GM10266 (cell line): ENCODE data around the gene KDM4C.

Experiments
- DNase-seq: peaks from one replicate; pipeline ENCODE4 v3.0.0; 2012; ENCODE audit errors: extremely low spot score
- TF ChIP-seq, protein P1 (sequence below): IDR thresholded peaks from 2 replicates; pipeline ENCODE4 v1.5.1; 2012; ENCODE audit warnings: mild to moderate bottlenecking, low read depth; ENCODE audit not compliant: control insufficient read depth, insufficient read depth; ENCODE audit errors: missing control alignments

KDM4C gene

DNA sequence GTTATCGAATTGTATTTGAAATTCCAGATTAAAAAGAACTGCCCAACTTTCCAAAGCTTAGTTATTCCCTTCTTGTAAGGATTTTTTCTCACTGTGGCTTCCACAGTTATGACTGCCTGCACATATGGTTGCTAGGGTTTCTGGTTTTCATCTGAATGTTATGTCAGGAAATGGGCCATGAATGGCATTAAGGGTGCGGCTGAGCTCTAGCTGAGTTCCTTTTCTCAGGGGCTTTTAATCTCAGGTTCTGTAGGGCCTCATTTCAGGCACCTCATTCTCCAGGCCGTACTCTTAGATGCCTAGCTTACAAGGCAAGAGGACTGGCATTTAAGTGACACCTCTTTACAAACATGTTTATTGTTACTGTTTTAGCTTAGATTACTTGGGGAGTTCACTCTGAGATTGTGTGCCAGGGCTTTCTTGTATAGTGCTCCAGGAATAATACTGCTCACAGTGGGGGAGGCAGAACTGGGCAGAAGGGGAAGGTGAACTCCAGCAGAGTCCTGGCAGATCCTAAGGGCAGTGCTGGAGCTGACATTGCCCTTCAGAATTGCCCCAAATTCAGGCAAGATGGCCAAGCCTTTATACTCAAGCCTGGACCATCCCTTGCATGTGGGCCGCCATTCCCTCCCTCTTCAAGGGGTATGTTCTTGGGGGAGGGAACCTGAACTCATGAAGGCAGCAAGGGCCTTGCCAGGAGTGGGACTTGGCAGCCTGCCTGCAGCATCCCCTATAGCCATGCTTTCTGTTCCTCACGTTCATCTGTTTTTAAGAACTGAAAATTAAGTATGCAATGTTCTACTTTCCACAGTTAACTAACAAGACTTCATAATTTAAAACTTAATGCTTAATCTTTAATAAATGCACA, 111.5 kb downstream of the KDM4C start:
- TF ChIP-seq, protein P1, sequence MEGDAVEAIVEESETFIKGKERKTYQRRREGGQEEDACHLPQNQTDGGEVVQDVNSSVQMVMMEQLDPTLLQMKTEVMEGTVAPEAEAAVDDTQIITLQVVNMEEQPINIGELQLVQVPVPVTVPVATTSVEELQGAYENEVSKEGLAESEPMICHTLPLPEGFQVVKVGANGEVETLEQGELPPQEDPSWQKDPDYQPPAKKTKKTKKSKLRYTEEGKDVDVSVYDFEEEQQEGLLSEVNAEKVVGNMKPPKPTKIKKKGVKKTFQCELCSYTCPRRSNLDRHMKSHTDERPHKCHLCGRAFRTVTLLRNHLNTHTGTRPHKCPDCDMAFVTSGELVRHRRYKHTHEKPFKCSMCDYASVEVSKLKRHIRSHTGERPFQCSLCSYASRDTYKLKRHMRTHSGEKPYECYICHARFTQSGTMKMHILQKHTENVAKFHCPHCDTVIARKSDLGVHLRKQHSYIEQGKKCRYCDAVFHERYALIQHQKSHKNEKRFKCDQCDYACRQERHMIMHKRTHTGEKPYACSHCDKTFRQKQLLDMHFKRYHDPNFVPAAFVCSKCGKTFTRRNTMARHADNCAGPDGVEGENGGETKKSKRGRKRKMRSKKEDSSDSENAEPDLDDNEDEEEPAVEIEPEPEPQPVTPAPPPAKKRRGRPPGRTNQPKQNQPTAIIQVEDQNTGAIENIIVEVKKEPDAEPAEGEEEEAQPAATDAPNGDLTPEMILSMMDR, result no peak
- DNase-seq, result no peak

DNA sequence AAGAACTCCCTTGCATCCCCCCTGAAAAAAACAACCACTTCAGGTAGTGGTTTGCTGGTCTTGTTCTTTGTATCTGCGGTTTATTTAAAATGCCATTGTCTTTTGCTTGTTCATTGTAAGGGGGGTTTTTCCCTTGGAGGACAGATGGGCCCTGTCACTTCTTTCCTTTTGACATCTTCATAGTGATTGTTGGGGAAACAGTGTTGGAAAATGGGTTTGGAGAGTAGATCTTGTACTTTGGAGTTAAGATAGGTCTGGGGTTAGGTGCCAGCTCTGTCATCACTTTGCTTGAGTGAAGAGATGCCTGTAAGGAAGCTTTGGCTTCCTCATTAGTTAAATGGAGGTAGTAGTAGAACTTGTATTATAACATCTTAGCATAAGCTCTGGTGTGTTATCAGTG, 112.4 kb downstream of the KDM4C start:
- no peak for DNase-seq
- TF ChIP-seq, protein P1, result no peak

DNA sequence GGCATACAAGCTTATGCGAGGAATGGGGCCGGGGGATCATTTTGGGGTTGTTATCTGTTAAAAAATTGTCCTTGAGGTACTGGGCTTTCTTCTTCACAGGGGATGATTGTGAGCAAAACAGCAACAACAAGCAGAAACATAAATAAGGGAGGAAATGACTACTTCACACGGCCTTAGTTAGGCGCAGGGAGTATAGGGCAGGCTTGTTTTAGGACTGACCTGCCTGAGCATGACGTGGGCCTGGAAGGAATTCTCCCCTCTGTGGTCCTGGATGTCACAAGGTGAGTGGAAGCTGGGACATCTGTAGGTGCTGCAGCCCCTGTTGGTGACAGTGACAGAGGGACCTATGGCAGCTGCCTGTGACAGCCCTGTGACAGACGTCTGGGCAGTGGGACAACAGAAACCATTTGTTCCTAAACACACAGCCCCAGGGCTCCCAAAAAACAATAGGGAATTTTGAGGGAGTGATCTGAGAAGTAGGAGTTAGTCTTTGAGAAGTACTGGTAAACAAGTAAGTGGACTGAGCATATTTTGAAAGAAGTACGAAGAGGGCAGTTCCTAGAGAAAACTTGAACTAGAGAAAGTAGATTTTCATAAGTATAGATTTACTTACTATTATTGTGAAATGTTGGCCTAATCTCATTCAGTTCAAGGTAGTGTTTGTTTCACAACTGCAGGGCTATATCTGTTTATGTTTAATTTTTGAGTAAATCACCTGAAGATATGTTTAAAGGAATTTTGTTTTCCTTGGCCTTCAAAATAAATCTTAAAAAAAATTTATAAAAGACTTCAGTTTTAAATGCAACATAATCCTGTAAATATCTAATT, 113.1 kb downstream of the KDM4C start:
- DNase-seq, result no peak
- TF ChIP-seq, protein P1, result no peak

DNA sequence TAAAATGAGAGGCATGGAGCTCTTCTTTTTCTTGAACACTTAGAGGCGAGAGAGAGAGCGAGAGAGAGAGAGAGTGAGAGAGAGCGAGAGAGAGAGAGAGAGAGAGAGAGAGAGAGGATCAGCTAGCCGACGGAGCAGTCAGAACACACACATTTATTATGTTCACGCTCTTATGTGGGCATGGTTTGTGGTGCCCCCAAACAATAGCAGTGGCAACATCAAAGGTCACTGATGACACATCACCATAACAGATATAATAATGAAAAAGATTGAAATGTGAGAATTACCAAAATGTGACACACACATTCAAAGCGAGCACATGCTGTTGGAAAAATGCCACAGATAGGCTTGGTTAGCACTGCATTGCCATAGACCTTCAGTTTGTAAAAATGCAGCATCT, 116.1 kb downstream of the KDM4C start:
- no peak for DNase-seq

DNA sequence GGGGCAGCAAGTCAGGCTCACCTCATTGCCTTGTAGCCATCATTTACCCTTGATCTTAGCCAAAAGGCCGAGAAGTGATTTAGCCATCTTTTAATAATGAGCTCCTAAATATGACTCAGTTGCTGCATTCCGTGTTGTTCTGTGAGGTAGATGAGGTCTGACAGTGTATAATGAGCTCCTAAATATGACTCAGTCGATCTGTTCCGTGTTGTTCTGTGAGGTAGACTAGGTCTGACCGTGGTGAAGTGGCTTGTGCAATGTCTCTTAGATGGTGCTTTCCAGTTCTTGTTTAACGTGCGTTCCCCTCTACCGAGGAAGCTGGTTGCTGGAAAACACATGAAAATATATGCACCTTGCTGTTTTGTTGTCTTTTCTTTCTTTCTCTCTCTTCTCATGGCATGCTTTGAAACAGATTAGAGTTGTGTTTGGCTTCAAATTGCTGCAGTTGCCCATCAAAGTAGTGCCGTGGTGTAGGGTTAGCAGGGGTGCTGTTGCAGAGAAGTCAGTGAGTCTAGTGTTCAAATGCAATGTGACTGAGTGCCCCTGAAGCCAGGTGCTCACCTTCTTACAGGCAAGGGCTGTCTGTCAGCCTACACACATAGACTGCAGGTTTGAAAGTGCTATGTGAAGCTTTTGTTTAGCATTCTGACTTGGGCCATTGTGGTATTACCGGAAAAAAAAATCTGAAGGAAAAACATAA, 118.6 kb downstream of the KDM4C start:
- TF ChIP-seq, protein P1, result no peak
- DNase-seq, result no peak

More for the DNA sequence above, 116.1 kb downstream of the KDM4C start:
- TF ChIP-seq, protein P1, result no peak

DNA sequence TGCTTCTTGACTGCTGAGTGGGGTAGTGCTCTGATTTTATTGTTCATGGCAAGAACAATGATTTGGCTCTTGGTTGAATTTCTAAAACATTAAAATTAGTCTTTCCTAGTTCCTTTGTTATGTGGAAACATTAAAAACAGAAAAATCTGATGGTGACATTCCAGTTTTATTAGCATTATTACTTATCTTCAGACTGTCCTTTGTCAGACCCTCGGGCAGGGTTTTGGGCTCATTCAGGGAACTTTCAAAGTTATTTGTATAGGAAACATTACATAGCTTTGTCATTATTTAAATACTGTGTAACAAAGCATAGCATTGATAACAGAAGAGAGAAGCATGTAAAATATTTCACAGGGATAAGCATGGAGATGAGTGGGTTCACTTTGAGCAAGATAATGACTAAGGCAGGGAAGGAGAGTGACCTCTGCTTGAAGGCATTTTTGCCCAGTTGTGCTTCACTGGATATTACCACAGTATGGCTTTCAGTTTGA, 119.9 kb downstream of the KDM4C start:
- no peak for DNase-seq
- TF ChIP-seq, protein P1, result no peak
